NB4 (cell line): ENCODE data around the gene RNF182.

Experiments
- POLR2A ChIP-seq: IDR thresholded peaks from 2 replicates; pipeline ENCODE4 v1.6.1; 2011; ENCODE audit warnings: mild to moderate bottlenecking; ENCODE audit not compliant: insufficient read length; ENCODE audit errors: extremely low read depth
- TF ChIP-seq, protein P1 (sequence below): IDR thresholded peaks from one replicate; pipeline ENCODE4 v1.5.1; 2012; ENCODE audit warnings: low read depth, low read length

DNA sequence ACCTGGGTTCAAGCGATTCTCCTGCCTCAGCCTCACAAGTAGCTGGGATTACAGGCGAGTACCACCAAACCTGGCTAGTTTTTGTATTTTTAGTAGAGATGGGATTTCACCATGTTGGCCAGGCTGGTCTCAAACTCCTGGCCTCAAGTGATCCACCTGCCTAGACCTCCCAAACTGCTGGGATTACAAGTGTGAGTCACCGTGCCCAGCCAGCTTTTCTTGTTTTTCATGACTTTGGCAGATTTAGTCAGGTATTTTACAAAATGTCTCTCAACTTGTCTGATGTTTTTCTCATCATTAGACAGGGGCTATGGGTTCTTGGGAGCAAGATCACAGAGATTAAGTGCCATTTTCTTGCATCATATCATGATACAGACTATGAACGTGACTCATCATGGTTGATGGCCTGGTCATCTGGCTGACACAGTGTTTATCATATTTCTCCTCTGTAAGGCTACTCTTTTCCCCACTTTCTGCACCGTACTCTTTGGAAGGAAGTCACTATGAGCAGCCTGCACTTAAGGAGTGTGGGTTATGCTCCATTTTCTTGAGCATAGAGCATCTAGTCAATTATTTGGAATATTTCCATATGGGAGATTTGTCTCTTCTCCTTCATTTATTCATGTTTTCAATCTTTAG is 67.8 kb downstream of the RNF182 start:
- TF ChIP-seq, protein P1, sequence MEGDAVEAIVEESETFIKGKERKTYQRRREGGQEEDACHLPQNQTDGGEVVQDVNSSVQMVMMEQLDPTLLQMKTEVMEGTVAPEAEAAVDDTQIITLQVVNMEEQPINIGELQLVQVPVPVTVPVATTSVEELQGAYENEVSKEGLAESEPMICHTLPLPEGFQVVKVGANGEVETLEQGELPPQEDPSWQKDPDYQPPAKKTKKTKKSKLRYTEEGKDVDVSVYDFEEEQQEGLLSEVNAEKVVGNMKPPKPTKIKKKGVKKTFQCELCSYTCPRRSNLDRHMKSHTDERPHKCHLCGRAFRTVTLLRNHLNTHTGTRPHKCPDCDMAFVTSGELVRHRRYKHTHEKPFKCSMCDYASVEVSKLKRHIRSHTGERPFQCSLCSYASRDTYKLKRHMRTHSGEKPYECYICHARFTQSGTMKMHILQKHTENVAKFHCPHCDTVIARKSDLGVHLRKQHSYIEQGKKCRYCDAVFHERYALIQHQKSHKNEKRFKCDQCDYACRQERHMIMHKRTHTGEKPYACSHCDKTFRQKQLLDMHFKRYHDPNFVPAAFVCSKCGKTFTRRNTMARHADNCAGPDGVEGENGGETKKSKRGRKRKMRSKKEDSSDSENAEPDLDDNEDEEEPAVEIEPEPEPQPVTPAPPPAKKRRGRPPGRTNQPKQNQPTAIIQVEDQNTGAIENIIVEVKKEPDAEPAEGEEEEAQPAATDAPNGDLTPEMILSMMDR: no peak
- TF ChIP-seq POLR2A: no peak
